Smooth muscle cell (in vitro differentiated cells): Measurements from ENCODE around the gene TBC1D9B. TPM values are rescaled to one million over a fixed set of nuclear protein-coding genes. Genes with fewer than 3 reads are reported as not detected.

Experiments
- DNase-seq: peaks from one replicate; lab custom pipeline; 2025; ENCODE audit not compliant: unreplicated experiment; lab: John Stamatoyannopoulos, UW
- H2AFZ ChIP-seq: fragments of 200-600 bp; sonication (generic); 2 replicates; pipeline ENCODE4 v1.6.0; 2016; ENCODE audit warnings: antibody characterized with exemption, low read depth, mild to moderate bottlenecking
- H3F3A ChIP-seq: fragments of 200-600 bp; sonication (generic); 2 replicates; pipeline ENCODE4 v1.6.0; 2017; ENCODE audit warnings: antibody characterized with exemption, low read depth
- H3K27ac ChIP-seq: fragments of 200-600 bp; sonication (generic); 2 replicates; pipeline ENCODE4 v1.5.1; 2016; ENCODE audit warnings: low read depth, mild to moderate bottlenecking
- H3K27me3 ChIP-seq: fragments of 200-600 bp; sonication (generic); 2 replicates; pipeline ENCODE4 v1.6.1; 2016; ENCODE audit warnings: low read depth, mild to moderate bottlenecking
- H3K36me3 ChIP-seq: fragments of 200-600 bp; sonication (generic); 2 replicates; pipeline ENCODE4 v1.5.1; 2016; ENCODE audit warnings: low read depth
- H3K4me1 ChIP-seq: fragments of 200-600 bp; sonication (generic); 2 replicates; pipeline ENCODE4 v1.5.1; 2016; ENCODE audit warnings: low read depth
- H3K4me2 ChIP-seq: fragments of 200-600 bp; sonication (generic); 2 replicates; pipeline ENCODE4 v1.6.0; 2016; ENCODE audit warnings: mild to moderate bottlenecking
- H3K4me3 ChIP-seq: fragments of 200-600 bp; sonication (generic); 2 replicates; pipeline ENCODE4 v1.5.1; 2016; ENCODE audit warnings: mild to moderate bottlenecking
- H3K79me2 ChIP-seq: fragments of 200-600 bp; sonication (generic); 2 replicates; pipeline ENCODE4 v1.6.0; 2016; ENCODE audit warnings: low read depth, mild to moderate bottlenecking
- H3K9ac ChIP-seq: fragments of 200-600 bp; sonication (generic); 2 replicates; pipeline ENCODE4 v1.6.0; 2016; ENCODE audit warnings: low read depth
- H3K9me3 ChIP-seq: fragments of 200-600 bp; sonication (generic); replicated peaks from 2 replicates; pipeline ENCODE4 v1.5.1; 2016; ENCODE audit warnings: low read depth
- H4K20me1 ChIP-seq: fragments of 200-600 bp; sonication (generic); 2 replicates; pipeline ENCODE4 v1.6.0; 2016; ENCODE audit warnings: low read depth
- CTCF ChIP-seq: fragments of 200-600 bp; sonication (generic); IDR thresholded peaks from 2 replicates; pipeline ENCODE4 v1.5.1; 2017; ENCODE audit warnings: borderline replicate concordance, mild to moderate bottlenecking, antibody characterized with exemption; ENCODE audit not compliant: insufficient read depth, poor library complexity, severe bottlenecking
- WGBS: methylation state at CpG from one replicate; pipeline ENCODE4 v1.1.7; 2016; ENCODE audit warnings: low lambda C conversion rate; 5-methylcytosine and 5-hydroxymethylcytosine counted together
- polyA plus RNA-seq: library from polyadenylated mRNA; unstranded; fragments of >200 nt; fragmentation: Nextera tagmentation; extraction: Ambion mirVana; gene quantifications from 2 replicates; pipeline ENCODE4 v1.2.1, GENCODE V29; 2016
- total RNA-seq: library from RNA; depleted of rRNA; stranded (reverse); fragments of >200 nt; gene quantifications from 2 replicates; pipeline ENCODE4 v1.2.3, GENCODE V29; 2014

Gene TBC1D9B
- total and polyA plus RNA-seq, 2 experiments from 2014 or later = 47.5 to 62.3 TPM

GRCh38 chr5:179901462-179901861 lies 6.2 kb downstream of the TBC1D9B start:
- TF ChIP-seq CTCF = no peak
- no peak overlapping the region for H3K9ac ChIP-seq

GRCh38 chr5:179900711-179901110 lies 7.0 kb downstream of the TBC1D9B start:
- Histone ChIP-seq H4K20me1 (peaks cover 20% of the 10 kb centered on the region), H3K79me2 (peaks cover 4% of the 10 kb centered on the region), H3F3A (no peaks in the 10 kb centered on the region), H3K4me3 (no peak overlapping the region), H3K4me2 (no peak overlapping the region), H3K9me3 (no peaks in the 10 kb centered on the region), H3K9ac (no peak overlapping the region), H2AFZ (no peak overlapping the region), H3K27ac (no peak overlapping the region), H3K27me3 (no peaks in the 10 kb centered on the region), H3K36me3 (no peaks in the 10 kb centered on the region), H3K4me1 (no peaks in the 10 kb centered on the region)
- TF ChIP-seq CTCF = no peak
- 95% methylated on average over 13 of the region's 13 CpGs for whole genome bisulfite sequencing
- DNase-seq = no peak

More at GRCh38 chr5:179901462-179901861, 6.2 kb downstream of the TBC1D9B start:
- Histone ChIP-seq H3K27ac (no peak overlapping the region), H3K36me3 (no peaks in the 10 kb centered on the region), H4K20me1 (peaks cover 23% of the 10 kb centered on the region), H3K27me3 (no peaks in the 10 kb centered on the region), H3K79me2 (peaks cover 12% of the 10 kb centered on the region), H3K4me2 (no peak overlapping the region), H3K9me3 (no peaks in the 10 kb centered on the region), H3K4me3 (no peak overlapping the region), H3K4me1 (no peaks in the 10 kb centered on the region), H2AFZ (no peak overlapping the region), H3F3A (no peaks in the 10 kb centered on the region)
- no peak for DNase-seq
- 90% methylated on average over 6 of the region's 6 CpGs for WGBS

- Histone ChIP-seq H3K79me2 (no peaks in the 10 kb centered on the region), H3K4me2 (no peak overlapping the region), H3K4me1 (no peaks in the 10 kb centered on the region), H3K4me3 (no peak overlapping the region), H3K36me3 (no peaks in the 10 kb centered on the region), H3K27me3 (no peaks in the 10 kb centered on the region), H3F3A (no peaks in the 10 kb centered on the region), H4K20me1 (peaks cover 20% of the 10 kb centered on the region), H3K27ac (no peak overlapping the region), H2AFZ (no peak overlapping the region), H3K9me3 (no peaks in the 10 kb centered on the region), H3K9ac (no peak overlapping the region)
- no peak for TF ChIP-seq CTCF
- WGBS = 92% methylated on average over 9 of the region's 9 CpGs
- DNase-seq = no peak
Observed at GRCh38 chr5:179900206-179900605, 7.5 kb downstream of the TBC1D9B start.

GRCh38 chr5:179895861-179896260 lies 11.8 kb downstream of the TBC1D9B start:
- Histone ChIP-seq H3K9me3 (no peaks in the 10 kb centered on the region), H3K79me2 (no peaks in the 10 kb centered on the region), H4K20me1 (peaks cover 12% of the 10 kb centered on the region), H3K4me2 (no peak overlapping the region), H3K9ac (no peak overlapping the region), H3K4me3 (no peak overlapping the region), H2AFZ (no peak overlapping the region), H3K27ac (no peak overlapping the region), H3F3A (no peaks in the 10 kb centered on the region), H3K36me3 (no peaks in the 10 kb centered on the region), H3K4me1 (no peaks in the 10 kb centered on the region), H3K27me3 (no peaks in the 10 kb centered on the region)
- WGBS = 89% methylated on average over 6 of the region's 6 CpGs
- no peak for DNase-seq
- TF ChIP-seq CTCF = no peak
